NAMALWA (cell line): ENCODE measurements around the gene SGPP2.
"Not testable (repeated sequence)": the region's sequence is repeated elsewhere in the genome, so short reads cannot be mapped to it uniquely, and the experiment has no call there.

Experiments
- DNase-seq: peaks from one replicate; pipeline ENCODE4 v3.0.0-alpha.2; 2015; ENCODE audit warnings: low spot score

Gene SGPP2

DNA sequence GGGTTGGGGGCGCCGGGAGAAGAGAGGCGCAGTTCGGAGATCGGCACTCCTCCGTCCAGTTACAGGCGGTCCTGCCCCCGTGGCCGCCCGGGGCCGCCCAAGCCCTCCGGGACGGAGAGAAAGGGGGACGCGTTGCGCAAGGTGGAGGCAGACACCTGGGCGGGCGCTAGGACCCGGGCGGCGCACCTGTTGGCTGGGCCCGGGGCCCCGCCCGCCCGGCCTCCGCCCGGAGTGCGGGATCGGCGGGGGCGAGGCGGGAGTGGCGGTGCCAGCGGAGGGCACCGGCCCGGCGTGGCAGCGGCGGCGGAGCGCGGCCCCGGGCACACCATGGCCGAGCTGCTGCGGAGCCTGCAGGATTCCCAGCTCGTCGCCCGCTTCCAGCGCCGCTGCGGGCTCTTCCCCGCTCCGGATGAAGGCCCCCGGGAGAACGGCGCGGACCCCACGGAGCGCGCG is at the start of gene SGPP2:
TSS of gene SGPP2 (plus strand) at position 268 of the 453 bp plus-strand sequence. CDS start at position 328, 60 bp downstream.
- no peak for DNase-seq

DNA sequence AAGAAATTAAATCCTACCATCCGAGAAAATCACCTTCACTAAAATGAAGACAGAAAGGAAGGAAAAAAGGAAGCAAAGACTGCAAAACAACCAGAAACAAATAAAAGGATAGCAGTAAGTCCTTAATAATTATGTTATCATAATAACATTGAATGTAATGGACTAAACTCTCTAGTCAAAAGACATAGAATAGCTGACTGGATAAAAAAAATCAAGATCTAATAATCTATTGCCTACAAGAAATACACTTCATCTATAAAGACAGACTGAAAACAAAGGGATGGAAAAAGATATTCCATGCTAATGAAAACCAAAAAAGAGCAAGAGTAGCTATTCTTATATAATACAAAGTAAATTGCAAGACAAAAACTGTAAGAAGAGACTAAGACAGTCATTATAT is 48.5 kb upstream of the SGPP2 start:
- no peak for DNase-seq

DNA sequence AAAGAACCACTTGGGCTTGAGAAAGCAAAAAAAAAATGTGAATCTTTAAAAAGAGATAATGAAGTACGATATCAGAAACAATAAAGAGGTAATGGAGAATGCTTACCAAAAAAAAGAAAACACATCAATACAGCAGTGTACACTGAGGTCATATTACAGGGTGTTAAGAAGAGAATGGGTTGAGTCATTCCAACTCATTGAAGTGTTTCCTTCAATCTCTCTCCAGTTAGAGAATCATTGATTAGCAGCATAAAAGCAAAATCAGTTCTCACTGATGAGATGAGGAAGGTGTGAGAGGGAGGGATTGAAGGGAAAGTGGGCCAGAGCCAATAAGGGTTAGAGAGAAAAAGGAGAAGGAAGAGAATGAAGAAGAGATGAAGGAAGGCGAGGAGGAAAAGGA is 43.9 kb upstream of the SGPP2 start:
- no peak for DNase-seq

- no peak for DNase-seq
Observed at GRCh38 chr2:222381566-222381965, 42.8 kb upstream of the SGPP2 start.

DNA sequence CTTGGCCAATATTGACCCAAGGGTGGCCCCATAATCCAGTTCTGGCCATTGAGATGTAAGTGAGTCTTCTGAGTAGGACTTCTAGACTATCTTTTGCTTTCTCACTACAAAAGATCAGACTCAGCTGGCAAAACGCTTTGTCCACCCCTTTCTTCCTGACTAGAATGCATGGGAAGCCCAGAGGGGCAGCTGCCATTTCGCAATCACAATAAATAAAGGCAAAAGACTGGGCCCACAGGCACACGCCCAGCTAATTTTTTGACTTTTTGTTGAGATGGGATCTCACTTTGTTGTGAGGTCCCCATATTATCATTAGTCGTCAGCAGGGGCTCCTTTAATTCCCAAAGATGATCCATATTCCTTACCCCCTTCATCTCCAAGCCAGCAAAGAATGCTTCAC is 41.1 kb upstream of the SGPP2 start:
- DNase-seq: no peak

DNA sequence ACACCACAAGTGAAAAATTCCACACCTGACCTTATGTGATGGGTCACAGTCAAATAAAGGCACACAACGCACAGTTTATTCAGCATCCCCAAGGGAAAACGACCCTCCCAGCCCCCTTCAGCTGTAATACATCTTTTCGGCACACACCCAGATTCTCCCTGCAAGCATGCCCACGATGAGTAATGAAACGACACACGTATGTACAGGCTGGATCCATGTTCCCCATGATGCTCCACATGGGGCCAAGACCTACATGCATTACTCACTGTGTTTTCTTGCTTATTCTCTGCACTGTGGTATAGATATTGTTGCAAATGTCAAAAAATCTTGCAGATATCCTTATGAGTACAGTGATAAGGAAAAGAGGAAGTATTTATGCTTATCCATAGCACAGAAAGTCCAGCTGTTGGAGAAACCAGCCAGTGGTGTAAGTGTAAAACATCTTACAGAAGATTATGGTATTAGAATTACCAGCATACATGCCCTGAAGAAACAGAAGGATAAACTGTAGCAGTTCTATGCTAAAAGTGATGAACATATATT is 32.5 kb upstream of the SGPP2 start:
- no peak for DNase-seq

- DNase-seq: no peak
Observed at GRCh38 chr2:222393733-222394267, 30.5 kb upstream of the SGPP2 start.

GRCh38 chr2:222398446-222398885 is 25.9 kb upstream of the SGPP2 start:
- DNase-seq: no peak

- no peak for DNase-seq
Observed at GRCh38 chr2:222399038-222399783, 25.1 kb upstream of the SGPP2 start.

GRCh38 chr2:222404151-222404905 is 20.0 kb upstream of the SGPP2 start:
- DNase-seq: no peak

DNA sequence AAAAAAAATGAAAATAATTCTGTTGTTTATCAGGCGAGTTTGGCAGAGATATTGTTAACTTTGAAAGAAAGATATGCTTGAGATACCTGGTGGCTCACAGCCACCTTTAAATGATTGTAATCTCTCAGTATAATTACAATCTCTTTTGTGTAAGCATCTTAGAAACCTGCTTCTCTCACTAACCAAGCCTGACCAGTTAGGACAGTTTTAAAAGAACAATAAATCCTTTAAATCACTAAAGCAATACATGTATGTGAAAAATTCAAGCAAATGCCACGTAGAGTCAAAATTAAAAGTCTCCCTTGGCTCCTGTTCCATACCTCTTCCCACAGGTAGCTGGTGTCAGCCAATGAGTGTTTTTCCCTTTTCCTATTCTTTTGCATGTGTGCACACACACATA is 15.7 kb upstream of the SGPP2 start:
- DNase-seq: no peak

DNA sequence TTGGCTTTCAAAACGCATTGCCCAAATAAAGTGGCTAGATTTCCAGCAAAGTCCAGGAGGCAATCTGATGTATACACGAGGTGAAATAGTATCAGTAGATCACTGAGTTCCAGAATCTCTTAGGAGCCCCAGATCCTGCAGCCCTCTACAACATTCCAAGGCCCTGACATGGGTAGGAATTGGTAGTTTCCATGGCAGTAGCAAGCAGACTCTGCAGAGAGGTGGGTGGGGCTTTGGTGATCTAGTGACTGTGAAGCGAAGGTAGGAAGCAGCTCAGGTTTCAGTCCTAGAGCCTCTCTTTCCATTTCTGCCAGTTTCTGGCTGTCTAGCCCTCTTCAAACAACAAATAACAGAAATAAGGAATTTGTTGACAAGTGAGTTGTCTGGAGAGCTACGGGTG is 13.8 kb upstream of the SGPP2 start:
- no peak for DNase-seq

- DNase-seq: not testable (repeated sequence)
Observed at GRCh38 chr2:222412334-222412733, 12.0 kb upstream of the SGPP2 start.

DNA sequence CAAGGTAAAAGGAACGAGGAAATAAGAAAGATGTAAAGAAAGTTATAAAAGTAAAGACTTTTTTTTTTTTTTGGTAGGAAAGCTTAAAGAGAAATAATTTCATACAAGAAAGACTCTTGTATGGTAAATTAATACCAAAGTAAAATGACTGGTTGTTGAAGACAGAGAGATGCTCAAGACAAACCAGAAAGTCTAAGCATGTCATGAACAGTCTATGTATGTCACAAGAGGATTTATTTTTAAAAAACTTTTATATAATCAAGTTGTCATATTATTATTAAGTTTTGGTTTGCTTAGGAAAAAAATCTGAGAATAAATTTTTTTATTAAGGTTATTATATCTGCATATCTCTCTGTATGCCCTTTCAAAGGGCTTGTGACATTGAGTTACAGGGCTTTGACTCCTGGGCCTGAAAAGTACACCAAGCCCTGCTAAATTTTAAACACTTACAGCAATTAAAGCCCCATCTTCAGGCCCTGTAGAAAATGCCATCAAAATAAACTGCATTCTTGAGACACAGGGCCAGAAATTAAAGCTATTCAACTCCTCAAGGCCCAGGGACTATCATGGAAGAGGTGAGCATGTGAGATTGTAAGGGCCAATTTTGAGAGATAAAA is 10.9 kb upstream of the SGPP2 start:
- no peak for DNase-seq

GRCh38 chr2:222418739-222419138 is 5.6 kb upstream of the SGPP2 start:
- DNase-seq: no peak

GRCh38 chr2:222420508-222420907 is 3.8 kb upstream of the SGPP2 start:
- no peak for DNase-seq

DNA sequence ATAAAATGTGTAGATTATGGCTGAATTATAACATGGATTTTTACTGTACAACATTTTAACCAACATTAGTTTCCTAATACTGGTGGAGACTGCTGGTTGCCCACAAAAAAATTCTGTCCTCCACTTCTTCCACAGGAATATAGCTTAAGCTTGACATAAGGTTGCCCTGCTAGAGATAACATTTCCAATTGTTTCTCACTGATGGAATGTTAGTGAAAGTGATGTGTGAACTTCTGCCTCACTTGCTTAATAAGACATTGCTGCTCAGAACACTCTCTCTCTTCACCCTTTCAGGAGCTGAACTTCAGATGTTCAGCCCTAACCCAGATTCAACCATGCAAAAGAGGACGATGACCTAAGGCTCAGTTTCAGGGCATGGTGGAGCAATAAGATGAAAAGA is 2.7 kb upstream of the SGPP2 start:
- no peak for DNase-seq

DNA sequence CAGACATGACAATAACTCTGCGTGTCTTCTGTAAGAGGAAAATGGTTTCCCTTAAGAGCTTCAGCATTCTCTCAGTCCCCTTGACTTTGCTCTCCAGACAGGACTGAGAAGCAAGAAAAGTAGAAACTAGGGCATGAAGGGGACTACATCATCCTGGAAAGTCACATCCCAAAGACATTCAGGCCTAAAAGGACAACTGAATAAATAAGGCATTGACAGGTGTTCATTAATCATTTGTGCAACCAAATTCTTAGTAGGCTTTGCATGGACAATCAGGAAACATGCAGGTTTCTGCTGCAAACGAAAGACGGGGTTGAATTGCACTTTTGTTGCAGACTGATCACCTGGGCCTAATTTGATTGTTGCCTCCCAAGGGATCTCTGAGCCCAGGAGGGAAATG is 1.2 kb upstream of the SGPP2 start:
- no peak for DNase-seq

- no peak for DNase-seq
Observed at GRCh38 chr2:222423632-222424275, 589 bp upstream of the SGPP2 start.

- DNase-seq: no peak
Observed at GRCh38 chr2:222424729-222425671, 657 bp downstream of the SGPP2 start.
